HG02678 (cell line): ENCODE results near the gene SPTSSA.
"Not testable (repeated sequence)": the region's sequence is repeated elsewhere in the genome, so short reads cannot be mapped to it uniquely, and the experiment has no call there.

Source experiments
- ATAC-seq: cut with Tn5 transposase; IDR thresholded peaks from one replicate; pipeline ENCODE4 v1.9.1; 2021; ENCODE audit warnings: mild to moderate bottlenecking, moderate library complexity; ENCODE audit not compliant: unreplicated experiment

The SPTSSA gene

DNA sequence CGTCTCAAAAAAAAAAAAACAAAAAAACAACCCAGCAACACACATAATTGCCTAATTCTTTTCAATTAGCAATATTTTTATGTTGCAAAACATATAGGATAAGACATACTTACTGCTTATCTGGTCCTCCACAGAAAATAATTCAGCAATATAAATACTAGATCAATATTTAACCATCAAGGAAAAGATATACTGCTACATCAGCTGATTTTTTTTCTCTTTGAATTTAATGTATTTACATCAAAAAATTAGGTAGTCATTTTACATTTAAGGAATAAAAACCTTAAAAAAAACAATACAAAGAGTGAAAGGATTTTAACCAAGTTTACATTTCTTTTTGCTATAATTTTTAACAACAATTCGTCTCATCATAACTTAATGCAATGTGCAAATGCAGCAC is 28.1 kb downstream of the SPTSSA start:
- ATAC-seq, result no peak

- not testable (repeated sequence) for ATAC-seq
Observed at GRCh38 chr14:34428102-34428466, 34.0 kb downstream of the SPTSSA start.

GRCh38 chr14:34426313-34427295 is 35.4 kb downstream of the SPTSSA start:
- ATAC-seq, result no peak

GRCh38 chr14:34425095-34425851 is 36.8 kb downstream of the SPTSSA start:
- ATAC-seq, result no peak

DNA sequence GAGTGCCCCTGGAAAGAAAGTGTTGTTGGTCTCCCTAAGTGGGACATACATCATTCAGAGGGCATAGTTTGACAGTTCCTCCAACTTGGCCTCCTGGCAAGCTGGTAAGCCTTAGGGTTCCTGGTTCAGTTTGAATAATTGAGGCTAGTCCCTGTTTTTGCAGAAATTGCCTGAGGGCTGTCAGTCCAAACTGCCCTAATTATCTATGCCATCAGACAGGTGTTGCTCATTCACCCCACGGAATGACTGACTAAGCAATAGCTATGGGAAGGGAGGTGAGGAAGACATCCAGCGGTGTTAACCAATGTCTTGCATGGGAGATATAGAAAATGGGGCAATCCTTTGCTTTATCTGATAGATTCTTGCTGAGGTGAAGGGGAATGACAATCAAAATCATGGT is 37.6 kb downstream of the SPTSSA start:
- no peak for ATAC-seq

DNA sequence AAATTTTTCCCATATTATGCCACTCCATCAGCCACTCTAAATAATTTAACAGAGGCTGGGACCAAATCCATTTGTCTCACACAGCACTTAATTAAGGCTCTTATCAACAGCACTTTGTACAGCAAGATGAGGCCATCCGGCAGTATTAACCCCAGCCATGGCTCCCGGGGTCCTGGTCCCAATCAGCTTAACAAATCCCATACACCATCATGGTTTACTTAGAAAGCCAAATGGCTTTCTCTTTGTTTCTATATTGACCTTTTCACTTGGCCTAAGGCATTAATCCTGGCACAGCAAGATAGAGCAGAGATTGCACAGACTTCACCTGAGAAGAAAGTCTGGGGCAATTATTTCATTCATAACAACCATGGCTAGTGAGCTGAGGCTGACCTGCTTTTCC is 38.6 kb downstream of the SPTSSA start:
- no peak for ATAC-seq

DNA sequence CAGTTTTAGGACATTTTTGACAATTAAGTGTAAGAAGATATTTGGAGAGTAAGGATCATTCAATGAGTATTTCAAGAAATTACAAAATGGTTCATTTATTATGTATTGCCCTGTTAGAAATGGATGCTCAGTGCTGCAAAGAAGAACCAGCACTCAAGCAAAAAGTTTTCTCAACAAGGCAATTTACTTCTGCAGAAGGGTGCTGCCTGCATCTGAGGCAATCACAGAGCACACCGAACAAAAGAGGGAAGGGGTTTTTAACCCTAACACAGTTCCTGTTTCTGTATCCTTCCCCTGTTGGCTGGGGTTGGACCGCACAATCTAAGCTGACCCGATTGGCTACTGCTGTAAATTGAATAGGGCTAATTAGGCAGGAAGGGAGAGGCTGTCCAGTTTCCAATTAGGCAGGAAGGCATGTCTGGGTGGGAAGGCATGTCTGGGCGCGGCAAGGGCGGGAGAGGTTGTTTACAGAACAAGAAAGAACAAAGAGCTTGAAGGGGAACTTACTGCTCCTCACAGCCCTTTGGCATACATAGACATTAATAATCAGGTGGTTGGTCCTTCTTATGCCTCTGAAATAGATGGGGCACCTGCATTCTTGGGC is 41.4 kb downstream of the SPTSSA start:
- ATAC-seq, result no peak

GRCh38 chr14:34409721-34410120 is 52.3 kb downstream of the SPTSSA start:
- ATAC-seq, result no peak

DNA sequence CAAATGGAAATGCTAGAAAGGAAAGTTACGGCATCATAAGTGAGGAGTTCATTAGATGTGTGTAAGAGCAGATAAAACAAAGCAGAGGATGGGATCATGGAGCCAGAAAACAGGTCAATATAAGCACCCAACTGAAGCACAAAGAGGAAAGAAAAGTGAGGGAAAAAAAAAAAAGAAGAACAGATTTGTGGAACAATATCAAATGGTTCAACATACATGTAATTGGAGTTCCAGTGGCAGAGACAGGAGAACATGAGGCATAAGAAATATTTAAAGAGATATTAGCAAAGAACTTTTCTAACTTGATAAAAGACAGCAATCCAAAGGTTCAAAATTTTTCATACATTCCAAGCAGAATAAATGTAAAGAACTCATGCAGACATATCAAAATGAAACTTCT is 54.1 kb downstream of the SPTSSA start:
- no peak for ATAC-seq

- ATAC-seq, result no peak
Observed at GRCh38 chr14:34404416-34404815, 57.6 kb downstream of the SPTSSA start.

DNA sequence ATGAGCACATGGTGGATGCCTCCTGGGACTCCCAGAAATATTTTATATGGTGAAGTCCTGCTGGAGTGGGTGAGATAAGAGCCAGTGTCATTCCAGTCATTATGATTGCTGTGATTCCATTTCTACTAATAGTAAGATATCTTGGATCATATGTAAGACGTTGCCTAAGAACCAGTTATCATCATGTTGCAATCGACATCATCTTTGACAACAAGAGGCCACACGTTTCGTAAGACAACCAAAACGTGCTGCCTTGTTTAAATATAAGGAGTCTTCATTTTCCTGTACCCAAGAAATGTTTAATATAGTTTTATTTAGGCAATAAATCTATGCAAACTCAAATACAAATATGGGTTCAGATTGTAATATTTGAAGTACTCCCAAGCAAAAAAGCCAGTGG is 58.4 kb downstream of the SPTSSA start:
- ATAC-seq, result no peak

DNA sequence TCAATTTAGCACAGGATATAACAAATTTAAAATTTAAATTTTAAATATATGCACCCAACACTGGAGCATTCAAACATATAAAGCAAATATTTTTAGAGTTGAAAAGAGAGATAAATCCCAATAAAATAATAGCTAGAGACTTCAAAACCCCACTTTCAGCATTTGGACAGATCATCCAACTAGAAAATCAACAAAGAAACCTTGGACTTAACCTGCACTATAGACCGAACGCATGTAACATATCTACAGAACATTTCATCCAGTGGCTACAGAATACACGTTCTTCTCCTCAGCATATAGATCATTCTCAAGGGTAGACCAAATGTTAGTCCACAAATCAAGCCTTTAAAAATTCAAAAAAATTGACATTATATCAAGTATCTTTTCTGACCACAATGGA is 64.0 kb downstream of the SPTSSA start:
- no peak for ATAC-seq

- no peak for ATAC-seq
Observed at GRCh38 chr14:34387974-34388516, 74.0 kb downstream of the SPTSSA start.

DNA sequence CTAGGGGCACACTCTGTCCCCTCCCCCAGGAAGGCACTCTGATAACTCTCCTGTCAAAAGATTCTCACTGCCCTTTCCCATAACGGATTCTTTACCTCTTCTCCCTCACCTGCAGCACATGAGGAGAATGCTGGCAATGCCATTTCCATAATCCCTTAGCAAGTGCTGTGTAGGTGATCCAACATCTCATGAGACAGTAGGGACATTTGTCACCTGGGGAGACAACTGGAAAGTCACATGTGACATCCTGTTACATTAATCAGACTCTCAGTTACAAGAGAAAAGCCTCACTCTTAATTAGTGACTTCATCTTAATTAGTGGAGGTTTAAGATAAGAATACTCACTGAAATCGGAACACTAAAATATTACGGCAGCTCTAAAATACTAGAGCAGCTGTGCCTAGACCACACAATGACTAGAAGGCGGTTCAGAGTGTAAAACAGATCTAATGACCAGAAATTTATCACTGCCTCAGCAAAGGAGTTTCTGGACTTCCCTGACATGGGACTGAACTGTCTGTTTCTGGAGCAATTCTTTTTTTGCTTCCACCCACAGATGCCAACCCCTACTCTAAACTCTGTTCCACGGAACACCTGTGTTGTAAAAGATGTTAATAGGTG is 75.1 kb downstream of the SPTSSA start:
- ATAC-seq, result no peak

DNA sequence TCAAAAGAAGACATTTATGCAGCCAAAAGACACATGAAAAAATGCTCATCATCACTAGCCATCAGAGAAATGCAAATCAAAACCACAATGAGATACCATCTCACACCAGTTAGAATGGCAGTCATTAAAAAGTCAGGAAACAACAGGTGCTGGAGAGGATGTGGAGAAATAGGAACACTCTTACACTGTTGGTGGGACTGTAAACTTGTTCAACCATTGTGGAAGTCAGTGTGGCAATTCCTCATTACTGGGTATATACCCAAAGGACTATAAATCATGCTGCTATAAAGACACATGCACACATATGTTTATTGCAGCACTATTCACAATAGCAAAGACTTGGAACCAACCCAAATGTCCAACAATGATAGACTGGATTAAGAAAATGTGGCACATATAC is 76.2 kb downstream of the SPTSSA start:
- not testable (repeated sequence) for ATAC-seq

DNA sequence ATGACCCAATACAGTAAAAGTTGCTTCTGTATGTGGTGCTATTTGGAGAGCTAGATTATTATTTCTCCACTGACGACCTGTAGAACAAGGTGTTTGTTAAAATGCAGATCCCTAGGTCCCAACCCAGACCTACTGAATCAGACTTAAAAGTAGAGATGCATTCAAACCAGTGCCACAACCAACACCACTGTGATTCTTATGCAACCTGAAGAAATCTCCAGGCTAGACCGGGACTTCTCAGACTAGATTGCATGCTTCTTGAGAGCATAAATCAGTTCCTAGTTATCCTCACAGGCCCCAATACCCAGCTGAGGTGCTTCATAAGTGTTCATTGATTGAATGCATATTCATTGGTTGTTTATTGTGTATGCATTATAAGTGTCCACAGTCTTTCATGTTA is 78.2 kb downstream of the SPTSSA start:
- ATAC-seq, result no peak
